DOHH2 (cell line): ENCODE measurements around the gene ADAMTS16.

Source experiments
- CTCF ChIP-seq: fragments of 200-600 bp; sonication (generic); IDR thresholded peaks from one replicate; pipeline ENCODE4 v1.5.1; 2014; ENCODE audit warnings: antibody characterized with exemption, mild to moderate bottlenecking, low read depth, low read length; ENCODE audit not compliant: poor library complexity, severe bottlenecking
- EZH2phosphoT487 ChIP-seq: fragments of 200-600 bp; sonication (generic); IDR thresholded peaks from 2 replicates; pipeline ENCODE4 v1.6.1; 2017; ENCODE audit warnings: borderline replicate concordance, mild to moderate bottlenecking, antibody characterized with exemption, low read length, moderate library complexity, mixed read lengths

DNA sequence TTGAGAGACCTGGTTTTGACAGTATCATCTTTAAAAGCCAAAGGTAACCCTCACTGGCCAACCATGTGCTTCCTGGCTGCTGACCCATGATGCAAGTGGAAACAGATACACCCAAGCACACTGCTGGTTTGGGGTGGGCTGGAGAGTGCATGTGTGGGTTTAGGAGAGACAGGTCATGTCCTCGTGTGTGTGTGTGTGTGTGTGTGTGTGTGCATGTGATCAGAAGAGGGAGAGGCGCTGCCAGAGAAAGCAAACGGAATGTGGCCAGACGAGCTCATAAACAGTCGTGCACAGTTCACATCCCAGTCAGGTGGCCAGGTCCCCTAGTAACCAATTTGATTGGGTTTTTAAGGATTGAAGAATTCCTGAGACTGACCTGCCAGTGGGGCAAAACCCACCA lies 169.5 kb downstream of the ADAMTS16 start:
- TF ChIP-seq CTCF (no peak), EZH2phosphoT487 (no peak)
